ENCODE results near the gene NCAM2.

Gene NCAM2

GRCh38 chr21:21184771-21185528, 186.7 kb downstream of the NCAM2 start:
- Histone ChIP-seq H3K36me3 (ENCODE audit: control insufficient read depth in 2 of 2, insufficient read depth in 2 of 2, low read length in 2 of 2) (no peaks in the 10 kb centered on the region), H3K4me1 (ENCODE audit: control insufficient read depth in 2 of 2, insufficient read depth in 2 of 2, low read length in 2 of 2) (no peaks in the 10 kb centered on the region), H3K9ac (ENCODE audit: low read depth in 1 of 2, low read length in 2 of 2) (no peak overlapping the region), H3K9me3 (ENCODE audit: control insufficient read depth in 2 of 2, low read length in 2 of 2) (peaks cover 0 to 2% of the 10 kb centered on the region in 2 donors), H3K4me3 (ENCODE audit: low read length in 2 of 2) (no peak overlapping the region), H3K27me3 (ENCODE audit: control insufficient read depth in 2 of 2, insufficient read depth in 2 of 2, low read length in 2 of 2) (no peaks in the 10 kb centered on the region), H3K27ac (ENCODE audit: low read depth in 2 of 2, low read length in 2 of 2) (no peak overlapping the region)

- no peaks in the 10 kb centered on the region for H3K36me3 ChIP-seq (ENCODE audit: control insufficient read depth in 2 of 2, insufficient read depth in 2 of 2, low read length in 2 of 2)
- H3K4me3 ChIP-seq (ENCODE audit: low read length in 2 of 2), result no peak overlapping the region
- no peak overlapping the region for H3K9ac ChIP-seq (ENCODE audit: low read depth in 1 of 2, low read length in 2 of 2)
- H3K27me3 ChIP-seq (ENCODE audit: control insufficient read depth in 2 of 2, insufficient read depth in 2 of 2, low read length in 2 of 2), result no peaks in the 10 kb centered on the region
- H3K9me3 ChIP-seq (ENCODE audit: control insufficient read depth in 2 of 2, low read length in 2 of 2), result peaks cover 0 to 2% of the 10 kb centered on the region in 2 donors
- no peaks in the 10 kb centered on the region for H3K4me1 ChIP-seq (ENCODE audit: control insufficient read depth in 2 of 2, insufficient read depth in 2 of 2, low read length in 2 of 2)
- no peak overlapping the region for H3K27ac ChIP-seq (ENCODE audit: low read depth in 2 of 2, low read length in 2 of 2)
Observed at GRCh38 chr21:21187579-21187978, 189.4 kb downstream of the NCAM2 start.

GRCh38 chr21:21188513-21189195, 190.4 kb downstream of the NCAM2 start:
- H3K27me3 ChIP-seq (ENCODE audit: control insufficient read depth in 2 of 2, insufficient read depth in 2 of 2, low read length in 2 of 2), result no peaks in the 10 kb centered on the region
- peaks cover 0 to 2% of the 10 kb centered on the region in 2 donors for H3K9me3 ChIP-seq (ENCODE audit: control insufficient read depth in 2 of 2, low read length in 2 of 2)
- H3K27ac ChIP-seq (ENCODE audit: low read depth in 2 of 2, low read length in 2 of 2), result no peak overlapping the region
- H3K4me1 ChIP-seq (ENCODE audit: control insufficient read depth in 2 of 2, insufficient read depth in 2 of 2, low read length in 2 of 2), result no peaks in the 10 kb centered on the region
- H3K36me3 ChIP-seq (ENCODE audit: control insufficient read depth in 2 of 2, insufficient read depth in 2 of 2, low read length in 2 of 2), result no peaks in the 10 kb centered on the region
- no peak overlapping the region for H3K4me3 ChIP-seq (ENCODE audit: low read length in 2 of 2)
- H3K9ac ChIP-seq (ENCODE audit: low read depth in 1 of 2, low read length in 2 of 2), result no peak overlapping the region

GRCh38 chr21:21195417-21195943, 197.3 kb downstream of the NCAM2 start:
- Histone ChIP-seq H3K9ac (ENCODE audit: low read depth in 1 of 2, low read length in 2 of 2) (no peak overlapping the region), H3K27ac (ENCODE audit: low read depth in 2 of 2, low read length in 2 of 2) (no peak overlapping the region), H3K36me3 (ENCODE audit: control insufficient read depth in 2 of 2, insufficient read depth in 2 of 2, low read length in 2 of 2) (no peaks in the 10 kb centered on the region), H3K27me3 (ENCODE audit: control insufficient read depth in 2 of 2, insufficient read depth in 2 of 2, low read length in 2 of 2) (no peaks in the 10 kb centered on the region), H3K4me1 (ENCODE audit: control insufficient read depth in 2 of 2, insufficient read depth in 2 of 2, low read length in 2 of 2) (no peaks in the 10 kb centered on the region), H3K9me3 (ENCODE audit: control insufficient read depth in 2 of 2, low read length in 2 of 2) (peaks cover 0 to 3% of the 10 kb centered on the region in 2 donors), H3K4me3 (ENCODE audit: low read length in 2 of 2) (no peak overlapping the region)

GRCh38 chr21:21196087-21196486, 197.9 kb downstream of the NCAM2 start:
- Histone ChIP-seq H3K36me3 (ENCODE audit: control insufficient read depth in 2 of 2, insufficient read depth in 2 of 2, low read length in 2 of 2) (no peaks in the 10 kb centered on the region), H3K4me1 (ENCODE audit: control insufficient read depth in 2 of 2, insufficient read depth in 2 of 2, low read length in 2 of 2) (no peaks in the 10 kb centered on the region), H3K9ac (ENCODE audit: low read depth in 1 of 2, low read length in 2 of 2) (no peak overlapping the region), H3K27ac (ENCODE audit: low read depth in 2 of 2, low read length in 2 of 2) (no peak overlapping the region), H3K9me3 (ENCODE audit: control insufficient read depth in 2 of 2, low read length in 2 of 2) (peaks cover 0 to 3% of the 10 kb centered on the region in 2 donors), H3K27me3 (ENCODE audit: control insufficient read depth in 2 of 2, insufficient read depth in 2 of 2, low read length in 2 of 2) (no peaks in the 10 kb centered on the region), H3K4me3 (ENCODE audit: low read length in 2 of 2) (no peak overlapping the region)

GRCh38 chr21:21196848-21197247, 198.6 kb downstream of the NCAM2 start:
- Histone ChIP-seq H3K4me1 (ENCODE audit: control insufficient read depth in 2 of 2, insufficient read depth in 2 of 2, low read length in 2 of 2) (no peaks in the 10 kb centered on the region), H3K4me3 (ENCODE audit: low read length in 2 of 2) (no peak overlapping the region), H3K9me3 (ENCODE audit: control insufficient read depth in 2 of 2, low read length in 2 of 2) (peaks cover 0 to 3% of the 10 kb centered on the region in 2 donors)

GRCh38 chr21:21199342-21200102, 201.3 kb downstream of the NCAM2 start:
- no peaks in the 10 kb centered on the region for H3K4me1 ChIP-seq (ENCODE audit: control insufficient read depth in 2 of 2, insufficient read depth in 2 of 2, low read length in 2 of 2)
- no peaks in the 10 kb centered on the region for H3K36me3 ChIP-seq (ENCODE audit: control insufficient read depth in 2 of 2, insufficient read depth in 2 of 2, low read length in 2 of 2)
- no peaks in the 10 kb centered on the region for H3K27me3 ChIP-seq (ENCODE audit: control insufficient read depth in 2 of 2, insufficient read depth in 2 of 2, low read length in 2 of 2)
- no peak overlapping the region for H3K4me3 ChIP-seq (ENCODE audit: low read length in 2 of 2)
- H3K27ac ChIP-seq (ENCODE audit: low read depth in 2 of 2, low read length in 2 of 2), result peak overlapping the region in 1 of 2 donors; percentile 11
- peaks cover 0 to 3% of the 10 kb centered on the region in 2 donors for H3K9me3 ChIP-seq (ENCODE audit: control insufficient read depth in 2 of 2, low read length in 2 of 2)
- no peak overlapping the region for H3K9ac ChIP-seq (ENCODE audit: low read depth in 1 of 2, low read length in 2 of 2)

More at GRCh38 chr21:21196848-21197247, 198.6 kb downstream of the NCAM2 start:
- no peak overlapping the region for H3K27ac ChIP-seq (ENCODE audit: low read depth in 2 of 2, low read length in 2 of 2)
- no peaks in the 10 kb centered on the region for H3K36me3 ChIP-seq (ENCODE audit: control insufficient read depth in 2 of 2, insufficient read depth in 2 of 2, low read length in 2 of 2)
- no peaks in the 10 kb centered on the region for H3K27me3 ChIP-seq (ENCODE audit: control insufficient read depth in 2 of 2, insufficient read depth in 2 of 2, low read length in 2 of 2)
- H3K9ac ChIP-seq (ENCODE audit: low read depth in 1 of 2, low read length in 2 of 2), result no peak overlapping the region

- Histone ChIP-seq H3K9me3 (ENCODE audit: control insufficient read depth in 2 of 2, low read length in 2 of 2) (peaks cover 0 to 3% of the 10 kb centered on the region in 2 donors), H3K27ac (ENCODE audit: low read depth in 2 of 2, low read length in 2 of 2) (peak overlapping the region in 1 of 2 donors; percentile 11), H3K27me3 (ENCODE audit: control insufficient read depth in 2 of 2, insufficient read depth in 2 of 2, low read length in 2 of 2) (no peaks in the 10 kb centered on the region), H3K36me3 (ENCODE audit: control insufficient read depth in 2 of 2, insufficient read depth in 2 of 2, low read length in 2 of 2) (no peaks in the 10 kb centered on the region), H3K4me1 (ENCODE audit: control insufficient read depth in 2 of 2, insufficient read depth in 2 of 2, low read length in 2 of 2) (no peaks in the 10 kb centered on the region), H3K9ac (ENCODE audit: low read depth in 1 of 2, low read length in 2 of 2) (no peak overlapping the region), H3K4me3 (ENCODE audit: low read length in 2 of 2) (peak overlapping the region in 1 of 2 donors; percentile 27)
Observed at GRCh38 chr21:21200103-21200938, 202.1 kb downstream of the NCAM2 start.

- H3K4me3 ChIP-seq (ENCODE audit: low read length in 2 of 2), result peak overlapping the region in 1 of 2 donors; percentile 27
- H3K27me3 ChIP-seq (ENCODE audit: control insufficient read depth in 2 of 2, insufficient read depth in 2 of 2, low read length in 2 of 2), result no peaks in the 10 kb centered on the region
- H3K9me3 ChIP-seq (ENCODE audit: control insufficient read depth in 2 of 2, low read length in 2 of 2), result peaks cover 0 to 3% of the 10 kb centered on the region in 2 donors
- no peak overlapping the region for H3K9ac ChIP-seq (ENCODE audit: low read depth in 1 of 2, low read length in 2 of 2)
- H3K27ac ChIP-seq (ENCODE audit: low read depth in 2 of 2, low read length in 2 of 2), result no peak overlapping the region
- H3K4me1 ChIP-seq (ENCODE audit: control insufficient read depth in 2 of 2, insufficient read depth in 2 of 2, low read length in 2 of 2), result no peaks in the 10 kb centered on the region
- H3K36me3 ChIP-seq (ENCODE audit: control insufficient read depth in 2 of 2, insufficient read depth in 2 of 2, low read length in 2 of 2), result no peaks in the 10 kb centered on the region
Observed at GRCh38 chr21:21200939-21201615, 202.9 kb downstream of the NCAM2 start.
